ENCODE data around the gene PGAM1. TPM values are rescaled to one million over a fixed set of nuclear protein-coding genes. Genes with fewer than 3 reads are reported as not detected.
"Not testable (repeated sequence)": the region's sequence is repeated elsewhere in the genome, so short reads cannot be mapped to it uniquely, and the experiment has no call there.

PGAM1 gene
- total RNA-seq, 1 experiment from 2014 or later: 1,289 TPM

DNA sequence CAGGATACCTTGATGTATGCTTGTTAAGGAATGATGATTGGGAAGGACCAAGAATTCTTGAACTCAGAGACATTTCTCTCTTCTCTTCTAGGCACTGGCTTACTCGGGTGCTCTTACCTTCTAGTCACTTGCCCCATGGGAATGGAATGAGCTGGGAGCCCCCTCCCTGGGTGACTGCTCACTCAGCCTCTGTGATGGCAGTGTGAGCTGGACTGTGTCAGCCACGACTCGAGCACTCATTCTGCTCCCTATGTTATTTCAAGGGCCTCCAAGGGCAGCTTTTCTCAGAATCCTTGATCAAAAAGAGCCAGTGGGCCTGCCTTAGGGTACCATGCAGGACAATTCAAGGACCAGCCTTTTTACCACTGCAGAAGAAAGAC is 30.7 kb downstream of the PGAM1 start:
- no peak for DNase-seq (ENCODE audit: low read depth)

- DNase-seq (ENCODE audit: low read depth): no peak
These were observed 33.1 kb downstream of the PGAM1 start for GRCh38 chr10:97459111-97459510.

- DNase-seq (ENCODE audit: low read depth): no peak
These were observed 33.9 kb downstream of the PGAM1 start for GRCh38 chr10:97459933-97460332.

DNA sequence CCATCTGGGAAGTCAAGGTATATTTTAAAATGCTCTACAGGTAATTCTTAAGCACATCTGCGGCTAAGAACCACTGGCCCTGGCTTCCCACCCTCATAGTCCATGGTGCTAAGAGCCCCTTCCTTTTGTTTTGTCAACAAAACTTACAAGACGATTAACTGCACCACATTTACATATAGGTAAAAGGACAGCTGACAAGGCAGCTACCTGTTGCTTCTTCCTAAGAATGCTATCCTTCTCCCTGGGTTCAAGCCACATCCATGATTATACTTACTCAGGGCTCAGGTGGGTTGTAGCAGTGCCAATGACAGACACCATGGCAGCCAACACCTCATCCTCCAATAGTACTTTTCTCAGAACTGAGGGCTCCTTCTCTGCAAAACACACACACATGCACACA is 36.3 kb downstream of the PGAM1 start:
- DNase-seq (ENCODE audit: low read depth): no peak

GRCh38 chr10:97463363-97464132 is 37.6 kb downstream of the PGAM1 start:
- DNase-seq (ENCODE audit: low read depth): peak; percentile 52

- DNase-seq (ENCODE audit: low read depth): peak; percentile 70
These were observed 38.2 kb downstream of the PGAM1 start for GRCh38 chr10:97464226-97464625.

DNA sequence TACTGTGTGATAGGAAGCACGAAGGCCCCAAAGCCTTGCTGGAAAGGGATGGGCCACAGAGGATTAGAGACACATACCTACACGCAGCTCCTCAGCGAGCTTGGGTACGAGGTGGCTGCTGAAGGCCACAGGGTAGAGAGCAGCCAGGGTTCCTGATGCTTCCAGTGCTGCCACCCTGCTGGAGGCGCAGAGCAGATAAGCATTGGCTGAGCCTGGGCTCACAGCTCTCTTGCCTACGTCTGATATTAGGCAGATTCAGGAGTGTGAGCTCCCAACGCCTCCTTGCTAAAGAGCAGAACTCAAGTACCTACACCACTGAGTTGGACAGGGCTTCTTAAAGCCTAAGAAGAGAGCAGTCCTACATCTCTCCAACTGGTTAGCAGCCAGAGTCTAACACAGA is 40.0 kb downstream of the PGAM1 start:
- no peak for DNase-seq (ENCODE audit: low read depth)

DNA sequence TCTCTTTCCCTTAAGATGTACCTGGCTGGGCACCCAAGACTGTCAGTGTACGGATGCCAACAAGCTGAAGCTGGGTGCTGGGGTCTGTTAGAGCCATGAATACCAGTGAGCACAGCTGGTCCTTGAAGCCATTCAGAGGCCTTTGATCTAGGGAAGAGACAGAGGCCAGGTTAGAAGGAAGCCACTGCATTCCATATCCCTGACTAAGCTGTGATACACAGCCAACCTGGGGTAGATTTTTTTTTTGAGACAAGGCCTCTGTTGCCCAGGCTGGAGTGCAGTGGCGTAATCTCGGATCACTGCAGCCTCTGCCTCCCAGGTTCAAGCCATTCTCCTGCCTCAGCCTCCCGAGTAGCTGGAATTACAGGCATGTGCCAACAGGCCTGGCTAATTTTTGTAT is 40.8 kb downstream of the PGAM1 start:
- peak; percentile 31 for DNase-seq (ENCODE audit: low read depth)

- no peak for DNase-seq (ENCODE audit: low read depth)
These were observed 42.2 kb downstream of the PGAM1 start for GRCh38 chr10:97468162-97468561.

DNA sequence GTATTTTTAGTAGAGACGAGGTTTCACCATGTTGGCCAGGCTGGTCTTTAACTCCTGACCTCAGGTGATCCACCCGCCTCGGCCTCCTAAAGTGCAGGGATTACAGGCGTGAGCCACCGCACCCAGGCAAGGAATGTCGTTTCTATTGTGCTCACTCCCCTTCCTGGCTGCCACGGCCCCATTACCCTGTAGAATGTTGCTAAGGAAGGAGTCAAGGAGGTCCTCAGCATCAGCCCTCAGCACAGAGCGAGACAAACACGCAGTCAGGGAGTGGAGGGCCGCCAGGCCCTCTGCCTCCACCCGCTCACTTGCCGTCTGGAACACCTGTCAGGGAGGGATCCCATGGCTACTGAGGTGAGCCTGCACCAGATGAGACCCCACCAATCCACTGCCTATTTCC is 42.8 kb downstream of the PGAM1 start:
- DNase-seq (ENCODE audit: low read depth): not testable (repeated sequence)

GRCh38 chr10:97474918-97475317 is 48.9 kb downstream of the PGAM1 start:
- no peak for DNase-seq (ENCODE audit: low read depth)

GRCh38 chr10:97475936-97476594 is 50.1 kb downstream of the PGAM1 start:
- peak; percentile 24 for DNase-seq (ENCODE audit: low read depth)

- DNase-seq (ENCODE audit: low read depth): not testable (repeated sequence)
These were observed 53.4 kb downstream of the PGAM1 start for GRCh38 chr10:97479410-97479809.

- DNase-seq (ENCODE audit: low read depth): no peak
These were observed 53.9 kb downstream of the PGAM1 start for GRCh38 chr10:97479939-97480338.

GRCh38 chr10:97481071-97481470 is 55.1 kb downstream of the PGAM1 start:
- DNase-seq (ENCODE audit: low read depth): no peak

DNA sequence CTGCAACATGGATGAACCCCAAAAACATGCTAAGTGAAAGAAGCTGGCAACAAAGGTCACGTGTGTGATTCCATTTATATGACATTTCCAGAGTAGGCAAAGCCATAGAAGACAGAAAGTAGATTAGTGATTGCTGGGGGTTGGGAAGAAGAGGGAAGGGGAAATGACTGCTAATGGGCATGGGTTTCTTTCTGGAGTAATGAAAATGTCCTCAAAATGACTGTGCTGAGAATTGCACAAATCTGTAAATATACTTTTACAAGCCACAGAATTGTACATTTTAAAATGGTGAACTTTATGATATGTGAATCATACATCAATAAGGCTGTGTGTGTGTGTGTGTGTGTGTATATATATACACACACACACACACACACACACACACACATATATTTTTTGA is 56.4 kb downstream of the PGAM1 start:
- no peak for DNase-seq (ENCODE audit: low read depth)

Other genes starting within 250 kb of the PGAM1 start
- under 0.01 TPM in 1 of 2 replicates, not detected in the other for gene SLIT1, start 240.2 kb upstream of the PGAM1 start, total RNA-seq (2014; rRNA removed)
- 10.3 and 13.5 TPM in 2 replicates for gene ARHGAP19, start 133.6 kb upstream of the PGAM1 start, total RNA-seq (2014; rRNA removed)
- gene FRAT1, start 106.9 kb upstream of the PGAM1 start, total RNA-seq (2014; rRNA removed): 1.5 and 1.7 TPM in 2 replicates
- gene FRAT2, start 91.5 kb upstream of the PGAM1 start, total RNA-seq (2014; rRNA removed): 4.8 and 5.2 TPM in 2 replicates
- gene RRP12, start 24.9 kb upstream of the PGAM1 start, total RNA-seq (2014; rRNA removed): 24.7 and 32.8 TPM in 2 replicates
- 34.4 and 38.3 TPM in 2 replicates for gene EXOSC1, start 19.8 kb downstream of the PGAM1 start, total RNA-seq (2014; rRNA removed)
- gene ZDHHC16, start 20.0 kb downstream of the PGAM1 start, total RNA-seq (2014; rRNA removed): 77.3 and 86.1 TPM in 2 replicates
- 95.3 and 112 TPM in 2 replicates for gene MMS19, start 72.2 kb downstream of the PGAM1 start, total RNA-seq (2014; rRNA removed)
- 36.5 and 39.3 TPM in 2 replicates for gene UBTD1, start 72.7 kb downstream of the PGAM1 start, total RNA-seq (2014; rRNA removed)
- gene ANKRD2, start 146.6 kb downstream of the PGAM1 start, total RNA-seq (2014; rRNA removed): 0.11 TPM in 1 of 2 replicates, not detected in the other
- gene HOGA1, start 158.2 kb downstream of the PGAM1 start, total RNA-seq (2014; rRNA removed): 0.51 and 1.0 TPM in 2 replicates
- 0.11 TPM in 1 of 2 replicates, not detected in the other for gene C10orf62, start 163.5 kb downstream of the PGAM1 start, total RNA-seq (2014; rRNA removed)
- gene MORN4, start 207.3 kb downstream of the PGAM1 start, total RNA-seq (2014; rRNA removed): 3.7 and 4.3 TPM in 2 replicates
- 24.3 and 32.5 TPM in 2 replicates for gene PI4K2A, start 214.5 kb downstream of the PGAM1 start, total RNA-seq (2014; rRNA removed)

Data from LHCN-M2 (cell line).